HUES64 (cell line): ENCODE results near the gene MYLK.

Source experiments
- H3K27ac ChIP-seq: 2 replicates; pipeline ENCODE4 v1.7.0; 2013; ENCODE audit warnings: low read depth, low read length, inconsistent platforms
- H3K27me3 ChIP-seq: 2 replicates; pipeline ENCODE4 v1.6.1; 2013; ENCODE audit warnings: mild to moderate bottlenecking, low read length; ENCODE audit not compliant: insufficient read depth
- H3K36me3 ChIP-seq: 2 replicates; pipeline ENCODE4 v1.6.1; 2013; ENCODE audit warnings: mild to moderate bottlenecking, low read length; ENCODE audit not compliant: insufficient read depth
- H3K4me1 ChIP-seq: 2 replicates; pipeline ENCODE4 v1.6.1; 2013; ENCODE audit warnings: mild to moderate bottlenecking, low read length, moderate library complexity; ENCODE audit not compliant: insufficient read depth
- H3K4me3 ChIP-seq: 2 replicates; pipeline ENCODE4 v1.5.1; 2013; ENCODE audit warnings: mild to moderate bottlenecking, low read length, moderate library complexity
- H3K9ac ChIP-seq: 2 replicates; pipeline ENCODE4 v1.6.1; 2013; ENCODE audit warnings: mild to moderate bottlenecking, low read depth, low read length
- H3K9me3 ChIP-seq: 2 replicates; pipeline ENCODE4 v1.6.1; 2013; ENCODE audit warnings: low read depth, low read length; ENCODE audit not compliant: insufficient read depth
- WGBS: fragments of 150-250, 120-280 bp; methylation state at CpG from one replicate; pipeline ENCODE4 v1.1.7; 2013; ENCODE audit warnings: missing lambda C conversion rate; 5-methylcytosine and 5-hydroxymethylcytosine counted together

MYLK gene

DNA sequence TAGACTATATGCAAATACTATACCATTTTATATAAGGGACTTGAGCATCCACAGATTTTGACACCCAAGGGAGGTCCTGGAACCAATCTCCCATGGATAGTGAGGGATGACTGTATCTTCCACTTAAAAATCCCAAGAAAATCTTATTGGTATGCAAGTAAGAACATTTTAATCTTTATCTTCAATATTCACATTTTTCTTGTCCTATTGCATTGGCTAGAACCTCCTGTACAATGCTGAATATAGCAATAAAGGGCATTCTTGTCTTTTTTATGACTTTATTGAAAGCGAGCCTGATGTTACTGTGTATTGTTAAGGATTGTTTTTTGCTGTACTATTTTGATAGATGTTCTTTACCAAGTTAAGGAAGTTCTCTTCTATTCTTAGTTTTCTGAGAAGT is 36.9 kb downstream of the MYLK start:
- Histone ChIP-seq H3K4me1 (peaks cover 3% of the 10 kb centered on the region; the same call in 1 of the 2 replicates), H3K4me3 (no peak overlapping the region), H3K27ac (no peak overlapping the region), H3K27me3 (no peaks in the 10 kb centered on the region), H3K9me3 (peaks cover 35% of the 10 kb centered on the region), H3K36me3 (no peaks in the 10 kb centered on the region), H3K9ac (no peak overlapping the region)
- WGBS: 94% methylated on average over 1 of the region's 1 CpG

DNA sequence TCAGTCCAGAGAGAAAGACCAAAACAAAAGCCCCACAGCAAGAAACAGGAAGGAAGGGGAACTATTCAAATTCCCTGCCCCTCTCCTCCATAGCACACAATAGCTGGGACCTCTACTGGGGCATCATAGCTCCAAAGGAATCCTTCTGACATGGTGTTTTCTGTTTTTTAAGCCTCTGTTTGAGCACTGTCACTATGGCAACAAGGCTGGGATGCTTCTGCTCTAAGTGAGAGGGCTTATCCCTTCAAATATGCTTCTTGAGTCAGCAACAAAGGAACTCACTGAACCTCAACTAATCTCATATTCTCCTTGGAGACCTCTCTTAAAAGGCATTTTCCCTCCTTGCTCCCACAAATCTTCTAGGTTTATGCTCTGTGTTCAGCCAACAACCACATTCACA is 40.5 kb downstream of the MYLK start:
- no peaks in the 10 kb centered on the region for H3K36me3 ChIP-seq
- H3K4me1 ChIP-seq: peaks cover 3% of the 10 kb centered on the region; the same call in 1 of the 2 replicates
- no peak overlapping the region for H3K4me3 ChIP-seq
- H3K9ac ChIP-seq: no peak overlapping the region
- H3K9me3 ChIP-seq: peaks cover 41% of the 10 kb centered on the region
- 0 out of 2 replicates have a peak overlapping the region, but pooled peaks have one; percentile 16 for H3K27ac ChIP-seq
- no peaks in the 10 kb centered on the region for H3K27me3 ChIP-seq

GRCh38 chr3:123842711-123843110 is 41.4 kb downstream of the MYLK start:
- Histone ChIP-seq H3K27ac (no peak overlapping the region), H3K4me3 (no peak overlapping the region), H3K9me3 (peaks cover 32% of the 10 kb centered on the region; the same call in 1 of the 2 replicates), H3K27me3 (no peaks in the 10 kb centered on the region), H3K4me1 (peaks cover 3% of the 10 kb centered on the region; the same call in 1 of the 2 replicates), H3K9ac (no peak overlapping the region), H3K36me3 (no peaks in the 10 kb centered on the region)
- 98% methylated on average over 4 of the region's 4 CpGs for WGBS

DNA sequence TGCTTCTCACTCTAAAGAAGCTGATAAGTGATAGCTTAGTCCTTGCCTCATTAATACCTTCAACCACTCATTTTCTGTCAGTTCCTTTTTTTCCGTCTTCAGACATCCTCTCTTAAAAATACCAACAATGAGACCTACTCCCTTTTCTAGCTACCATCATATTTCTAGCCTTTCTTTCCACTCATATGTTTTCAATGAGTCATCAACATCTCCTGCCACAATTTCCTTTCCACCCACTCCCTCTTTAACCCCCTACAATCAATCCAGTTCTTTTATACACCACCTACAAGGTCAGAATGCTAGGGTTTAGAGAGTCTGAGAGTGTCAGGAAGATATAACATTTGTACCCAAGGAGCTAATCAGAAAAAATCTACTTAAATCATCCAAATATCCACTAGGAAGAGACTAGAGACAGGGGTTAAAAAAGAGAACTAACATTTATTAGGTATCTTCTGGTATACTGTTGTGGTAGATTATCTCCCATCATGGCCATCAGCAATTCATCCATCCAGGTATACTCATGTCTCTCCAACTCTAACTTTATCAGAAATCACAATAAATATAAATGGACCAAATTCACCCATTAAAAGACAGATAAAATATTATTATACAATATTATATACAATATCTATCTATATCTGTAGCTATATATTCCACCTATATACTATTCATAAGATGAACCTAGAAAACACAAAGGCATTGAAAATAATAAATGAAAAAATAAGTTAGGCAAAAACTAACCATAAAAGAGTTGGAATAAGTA is 42.5 kb downstream of the MYLK start:
- Histone ChIP-seq H3K36me3 (no peaks in the 10 kb centered on the region), H3K4me1 (peaks cover 3% of the 10 kb centered on the region; the same call in 1 of the 2 replicates), H3K27ac (no peak overlapping the region), H3K9ac (no peak overlapping the region), H3K9me3 (peaks cover 22% of the 10 kb centered on the region; the same call in 1 of the 2 replicates), H3K27me3 (no peaks in the 10 kb centered on the region), H3K4me3 (no peak overlapping the region)
- 95% methylated on average over 1 of the region's 1 CpG for WGBS

- Histone ChIP-seq H3K36me3 (no peaks in the 10 kb centered on the region), H3K27me3 (no peaks in the 10 kb centered on the region), H3K4me3 (no peak overlapping the region), H3K27ac (no peak overlapping the region), H3K4me1 (peaks cover 3% of the 10 kb centered on the region; the same call in 1 of the 2 replicates), H3K9me3 (peaks cover 21% of the 10 kb centered on the region; the same call in 1 of the 2 replicates), H3K9ac (no peak overlapping the region)
- 98% methylated on average over 1 of the region's 2 CpGs for WGBS
Measured at GRCh38 chr3:123840961-123841360, 43.2 kb downstream of the MYLK start.

DNA sequence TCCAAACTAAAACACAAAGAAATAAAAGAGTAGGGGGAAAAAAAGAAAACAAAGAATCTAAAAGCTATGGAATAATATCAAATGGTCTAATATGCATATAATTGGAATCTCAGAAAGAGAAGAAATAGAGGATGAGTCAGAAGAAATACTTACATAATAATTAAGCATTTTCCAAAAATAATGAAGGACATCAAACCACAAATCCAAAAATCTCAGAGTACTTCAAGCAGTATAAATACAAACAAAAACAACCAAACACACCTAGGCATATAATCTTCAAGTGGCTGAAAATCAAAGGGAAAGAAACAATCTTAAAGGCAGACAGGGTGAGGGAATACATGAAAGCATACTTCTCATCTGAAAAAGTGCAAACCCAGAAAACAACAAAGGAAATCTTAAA is 46.3 kb downstream of the MYLK start:
- Histone ChIP-seq H3K27ac (no peak overlapping the region), H3K4me3 (no peak overlapping the region), H3K9ac (no peak overlapping the region), H3K36me3 (no peaks in the 10 kb centered on the region), H3K9me3 (peaks cover 19% of the 10 kb centered on the region; the same call in 1 of the 2 replicates), H3K27me3 (no peaks in the 10 kb centered on the region), H3K4me1 (no peaks in the 10 kb centered on the region)

DNA sequence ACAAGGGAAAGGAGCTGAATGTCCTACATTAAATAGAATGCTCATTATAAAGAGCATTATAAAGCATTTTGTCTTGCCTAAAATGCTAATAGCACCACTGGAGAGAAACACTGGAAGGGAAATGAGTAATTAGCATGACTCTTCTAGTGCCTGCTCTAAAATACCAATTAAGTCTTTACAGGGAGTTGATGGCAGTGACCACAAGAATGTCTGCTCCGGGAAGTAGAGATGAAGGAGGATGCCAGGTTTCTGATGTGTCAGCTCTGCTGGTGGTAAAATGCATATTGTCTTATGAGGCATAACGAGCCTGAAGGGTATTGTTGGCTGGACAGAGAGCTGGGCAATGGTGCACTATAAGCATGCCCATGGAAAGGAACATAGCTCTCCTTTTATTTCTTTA is 49.5 kb downstream of the MYLK start:
- H3K27ac ChIP-seq: no peak overlapping the region
- WGBS: 74% methylated on average over 2 of the region's 2 CpGs
- H3K27me3 ChIP-seq: no peaks in the 10 kb centered on the region
- H3K4me1 ChIP-seq: no peaks in the 10 kb centered on the region
- no peak overlapping the region for H3K4me3 ChIP-seq
- H3K9me3 ChIP-seq: no peaks in the 10 kb centered on the region
- H3K36me3 ChIP-seq: no peaks in the 10 kb centered on the region
- H3K9ac ChIP-seq: no peak overlapping the region

DNA sequence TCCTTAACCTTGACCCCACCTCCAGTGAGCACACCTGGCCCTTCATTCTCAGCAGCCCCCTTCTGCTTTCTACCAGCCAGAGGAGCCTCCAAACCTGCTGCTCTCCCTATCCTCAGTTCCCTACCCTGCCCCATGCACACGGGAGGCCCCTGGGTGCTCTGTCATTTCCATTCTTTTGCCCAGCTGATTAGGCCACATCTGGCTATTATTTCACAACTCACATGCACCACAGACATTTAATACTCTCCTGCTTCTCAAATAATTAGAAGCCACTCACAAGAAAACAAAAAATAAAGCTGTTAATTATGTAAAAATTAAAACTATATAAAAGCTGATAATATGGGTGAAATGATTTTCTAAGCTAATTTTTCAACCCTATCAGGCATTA is 50.7 kb downstream of the MYLK start:
- WGBS: 88% methylated on average over 1 of the region's 1 CpG
- Histone ChIP-seq H3K4me3 (no peak overlapping the region), H3K9ac (no peak overlapping the region), H3K9me3 (peaks cover 10% of the 10 kb centered on the region; the same call in 1 of the 2 replicates), H3K36me3 (no peaks in the 10 kb centered on the region), H3K27me3 (no peaks in the 10 kb centered on the region), H3K27ac (no peak overlapping the region), H3K4me1 (no peaks in the 10 kb centered on the region)

DNA sequence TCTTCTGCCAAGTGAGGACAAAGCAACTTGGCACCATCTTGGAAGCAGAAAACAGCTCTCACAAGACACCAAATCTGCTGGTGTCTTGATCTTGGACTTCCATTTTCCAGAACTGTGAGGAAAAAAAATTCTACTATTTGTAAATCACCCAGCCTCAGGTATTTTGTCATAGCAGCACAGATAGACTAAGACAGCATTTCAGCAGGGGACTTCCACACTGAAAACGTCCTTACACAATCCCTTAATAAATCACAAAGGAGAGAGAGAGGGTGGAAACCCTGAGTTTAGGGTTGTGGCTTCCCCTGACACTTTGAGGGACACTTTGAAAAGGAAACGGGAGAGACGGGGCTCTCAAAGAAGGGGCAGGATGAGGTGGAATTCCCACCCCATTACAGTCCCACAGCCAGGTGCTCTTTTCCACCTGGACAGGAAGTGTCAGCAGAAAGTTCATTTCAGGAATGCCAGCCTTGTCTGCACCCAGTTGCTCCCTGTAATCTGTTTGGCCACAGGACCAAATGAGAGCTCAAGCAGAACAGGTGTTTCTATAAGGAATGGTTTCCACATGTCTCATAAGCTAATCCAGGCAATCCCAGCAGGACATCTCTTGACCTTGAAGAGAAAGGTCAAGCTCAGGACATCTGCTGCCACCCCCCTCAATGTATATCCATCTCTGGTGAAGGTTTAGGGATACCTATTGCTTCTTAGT is 51.3 kb downstream of the MYLK start:
- no peaks in the 10 kb centered on the region for H3K27me3 ChIP-seq
- H3K4me3 ChIP-seq: no peak overlapping the region
- peaks cover 16% of the 10 kb centered on the region; the same call in 1 of the 2 replicates for H3K9me3 ChIP-seq
- H3K27ac ChIP-seq: no peak overlapping the region
- H3K4me1 ChIP-seq: no peaks in the 10 kb centered on the region
- H3K36me3 ChIP-seq: no peaks in the 10 kb centered on the region
- no peak overlapping the region for H3K9ac ChIP-seq
- WGBS: 96% methylated on average over 2 of the region's 3 CpGs

DNA sequence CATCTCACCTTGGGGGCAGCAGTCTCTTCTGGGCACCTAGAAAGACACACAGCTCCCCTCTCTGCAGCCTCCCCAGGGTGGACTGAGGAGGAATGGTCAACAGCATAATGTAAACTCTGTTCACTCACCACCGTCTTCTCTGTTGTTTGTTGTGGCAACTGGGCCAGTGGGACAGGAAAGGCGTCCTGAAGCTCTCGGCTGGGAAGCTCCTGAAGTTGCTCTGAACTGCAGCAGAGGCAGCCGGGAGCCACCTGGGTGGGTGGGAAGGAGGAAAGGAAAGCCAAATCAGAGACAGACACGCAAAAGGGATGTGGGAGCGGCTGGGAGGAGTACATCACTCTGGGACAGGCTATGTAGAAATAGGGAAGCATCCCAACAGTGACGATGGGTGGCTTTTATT is 52.7 kb downstream of the MYLK start:
- H3K9ac ChIP-seq: no peak overlapping the region
- H3K4me1 ChIP-seq: no peaks in the 10 kb centered on the region
- H3K27ac ChIP-seq: no peak overlapping the region
- no peaks in the 10 kb centered on the region for H3K27me3 ChIP-seq
- WGBS: 92% methylated on average over 7 of the region's 7 CpGs
- no peak overlapping the region for H3K4me3 ChIP-seq
- H3K36me3 ChIP-seq: 0 out of 2 replicates have a peak, but pooled peaks cover 7% of the 10 kb centered on the region
- H3K9me3 ChIP-seq: peaks cover 28% of the 10 kb centered on the region; the same call in 1 of the 2 replicates

DNA sequence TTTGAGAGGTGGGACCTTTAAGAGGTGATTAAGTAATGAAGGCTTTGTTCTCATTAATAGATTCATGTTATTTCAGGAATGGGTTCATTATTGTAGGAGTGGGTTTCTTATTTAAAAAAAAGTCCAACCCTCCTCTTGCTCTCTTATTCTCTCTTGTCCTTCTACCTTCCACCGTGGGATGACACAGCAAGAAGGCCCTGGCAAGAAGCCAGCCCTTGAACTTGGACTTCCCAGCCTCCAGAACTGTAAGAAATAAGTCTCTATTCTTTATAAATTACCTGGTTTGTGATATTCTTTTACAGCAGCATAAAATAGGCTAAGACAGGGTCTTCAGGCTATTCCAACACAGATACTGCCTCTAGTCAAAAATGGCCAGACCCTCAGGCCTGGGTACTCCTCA is 62.2 kb downstream of the MYLK start:
- peaks cover 4% of the 10 kb centered on the region; the same call in 1 of the 2 replicates for H3K9me3 ChIP-seq
- 94% methylated on average over 1 of the region's 1 CpG for WGBS

More for the DNA sequence above, 62.2 kb downstream of the MYLK start:
- H3K9ac ChIP-seq: no peak overlapping the region
- H3K36me3 ChIP-seq: 0 out of 2 replicates have a peak, but pooled peaks cover 4% of the 10 kb centered on the region
- no peak overlapping the region for H3K27ac ChIP-seq
- no peak overlapping the region for H3K4me3 ChIP-seq
- H3K4me1 ChIP-seq: peaks cover 12% of the 10 kb centered on the region; the same call in 1 of the 2 replicates
- H3K27me3 ChIP-seq: no peaks in the 10 kb centered on the region
